Measurements from ENCODE around the gene TCF23.
"Not testable (repeated sequence)": the region's sequence is repeated elsewhere in the genome, so short reads cannot be mapped to it uniquely, and the experiment has no call there.

The TCF23 gene

DNA sequence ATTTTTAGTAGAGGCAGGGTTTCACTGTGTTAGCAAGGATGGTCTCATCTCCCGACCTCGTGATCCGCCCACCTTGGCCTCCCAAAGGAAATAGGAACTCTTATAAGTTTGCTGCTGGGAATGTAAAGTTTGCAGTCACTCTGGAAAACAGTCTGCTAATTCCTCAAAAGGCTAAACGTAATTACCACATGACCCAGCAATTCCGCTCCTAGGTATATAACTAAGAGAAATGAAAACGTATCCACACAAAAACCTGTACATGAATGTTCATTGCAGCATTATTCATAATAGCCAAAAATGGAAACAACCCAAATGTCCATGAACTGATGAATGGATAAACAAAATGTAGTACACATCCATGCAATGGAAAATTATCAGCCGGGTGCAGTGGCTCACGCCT is 41.2 kb downstream of the TCF23 start:
- DNase-seq (ENCODE audit: low read depth in 2 of 2) = no peak

GRCh38 chr2:27191070-27191829 is 42.4 kb downstream of the TCF23 start:
- no peak for DNase-seq (ENCODE audit: low read depth in 2 of 2)

- no peak for DNase-seq (ENCODE audit: low read depth in 2 of 2)
Observed at GRCh38 chr2:27194538-27195354, 45.9 kb downstream of the TCF23 start.

DNA sequence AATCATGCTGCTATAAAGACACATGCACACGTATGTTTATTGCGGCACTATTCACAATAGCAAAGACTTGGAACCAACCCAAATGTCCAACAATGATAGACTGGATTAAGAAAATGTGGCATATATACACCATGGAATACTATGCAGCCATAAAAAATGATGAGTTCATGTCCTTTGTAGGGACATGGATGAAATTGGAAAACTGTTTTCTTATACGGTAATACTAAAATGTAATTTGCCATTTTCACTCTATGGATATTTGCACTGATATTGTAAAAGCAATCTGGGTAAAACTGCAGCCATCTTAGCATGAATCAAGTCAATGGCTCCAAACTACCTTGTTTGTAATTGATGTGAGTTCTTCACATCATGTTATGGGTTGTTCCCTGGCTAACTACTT is 47.0 kb downstream of the TCF23 start:
- not testable (repeated sequence) for DNase-seq (ENCODE audit: low read depth in 2 of 2)

GRCh38 chr2:27198068-27198467 is 49.3 kb downstream of the TCF23 start:
- not testable (repeated sequence) for DNase-seq (ENCODE audit: low read depth in 2 of 2)

DNA sequence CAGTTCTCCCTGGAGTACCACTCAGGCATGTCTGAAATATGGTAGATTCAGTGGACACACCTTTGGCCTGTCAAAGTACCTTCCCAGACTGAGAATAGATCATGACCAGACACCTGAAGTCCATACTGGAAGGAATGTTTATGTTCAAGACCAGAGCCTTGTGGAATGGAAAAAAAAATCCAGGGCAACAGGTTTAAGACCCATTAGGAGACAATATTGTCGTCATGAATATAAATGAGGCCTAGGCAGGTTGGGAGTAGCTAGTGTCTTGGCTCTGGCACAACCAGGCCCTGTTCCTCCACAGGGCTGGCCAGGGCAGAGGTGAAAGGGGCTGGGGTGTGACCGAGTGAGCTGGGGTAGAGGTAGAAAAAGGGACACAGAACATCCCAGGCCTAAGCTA is 49.8 kb downstream of the TCF23 start:
- DNase-seq (ENCODE audit: low read depth in 2 of 2) = no peak

DNA sequence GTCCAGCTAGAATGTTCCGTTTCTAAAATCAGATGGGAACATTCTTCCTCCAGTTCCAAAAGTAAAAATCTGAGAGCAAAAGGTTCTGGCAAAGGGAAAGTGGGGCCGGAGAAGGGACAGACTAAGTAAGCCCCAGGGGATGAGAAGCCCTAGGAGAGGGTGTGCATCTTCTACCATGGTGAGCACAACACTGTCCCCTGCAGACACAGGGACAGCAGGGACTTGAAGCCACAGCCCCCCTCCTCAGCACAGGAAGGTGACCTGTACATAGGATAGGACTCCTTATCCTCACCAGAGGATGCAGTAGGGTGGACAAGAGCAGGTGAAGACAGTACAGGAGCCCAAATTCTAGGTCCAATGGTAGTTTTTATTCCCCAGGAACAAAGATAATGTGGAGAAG is 50.4 kb downstream of the TCF23 start:
- no peak for DNase-seq (ENCODE audit: low read depth in 2 of 2)

GRCh38 chr2:27201675-27202074 is 52.9 kb downstream of the TCF23 start:
- no peak for DNase-seq (ENCODE audit: low read depth in 2 of 2)

GRCh38 chr2:27202854-27203253 is 54.0 kb downstream of the TCF23 start:
- no peak for DNase-seq (ENCODE audit: low read depth in 2 of 2)

- no peak for DNase-seq (ENCODE audit: low read depth in 2 of 2)
Observed at GRCh38 chr2:27203741-27204140, 54.9 kb downstream of the TCF23 start.

GRCh38 chr2:27204566-27204965 is 55.8 kb downstream of the TCF23 start:
- DNase-seq (ENCODE audit: low read depth in 2 of 2) = no peak

DNA sequence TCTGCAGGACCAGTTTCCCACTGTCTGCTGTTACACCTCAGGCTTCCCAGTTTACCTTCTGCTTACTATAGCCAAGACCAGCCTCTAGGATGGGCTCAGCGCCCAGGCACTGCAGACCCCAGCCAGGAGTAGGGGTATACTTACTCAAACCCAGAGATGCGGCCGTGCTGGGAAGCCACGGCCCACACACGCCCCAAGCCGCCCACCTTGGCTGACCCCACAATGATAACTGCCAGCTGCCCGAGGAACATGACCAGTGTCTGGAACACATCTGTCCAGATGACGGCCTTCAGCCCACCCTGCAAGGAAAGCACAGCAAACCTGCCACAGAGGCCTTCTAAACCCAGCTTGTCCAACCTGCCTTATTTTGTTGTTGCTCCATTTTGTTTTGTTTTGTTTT is 56.4 kb downstream of the TCF23 start:
- DNase-seq (ENCODE audit: low read depth in 2 of 2) = no peak

GRCh38 chr2:27206346-27206745 is 57.5 kb downstream of the TCF23 start:
- DNase-seq (ENCODE audit: low read depth in 2 of 2) = no peak
